GM12801 (cell line): Measurements from ENCODE around the gene NLRP4.

Source experiments
- TF ChIP-seq, protein P1 (sequence below): IDR thresholded peaks from one replicate; pipeline ENCODE4 v1.5.1; 2011; ENCODE audit warnings: control low read depth; ENCODE audit not compliant: insufficient read length; ENCODE audit errors: extremely low read depth

The NLRP4 gene, protein sequence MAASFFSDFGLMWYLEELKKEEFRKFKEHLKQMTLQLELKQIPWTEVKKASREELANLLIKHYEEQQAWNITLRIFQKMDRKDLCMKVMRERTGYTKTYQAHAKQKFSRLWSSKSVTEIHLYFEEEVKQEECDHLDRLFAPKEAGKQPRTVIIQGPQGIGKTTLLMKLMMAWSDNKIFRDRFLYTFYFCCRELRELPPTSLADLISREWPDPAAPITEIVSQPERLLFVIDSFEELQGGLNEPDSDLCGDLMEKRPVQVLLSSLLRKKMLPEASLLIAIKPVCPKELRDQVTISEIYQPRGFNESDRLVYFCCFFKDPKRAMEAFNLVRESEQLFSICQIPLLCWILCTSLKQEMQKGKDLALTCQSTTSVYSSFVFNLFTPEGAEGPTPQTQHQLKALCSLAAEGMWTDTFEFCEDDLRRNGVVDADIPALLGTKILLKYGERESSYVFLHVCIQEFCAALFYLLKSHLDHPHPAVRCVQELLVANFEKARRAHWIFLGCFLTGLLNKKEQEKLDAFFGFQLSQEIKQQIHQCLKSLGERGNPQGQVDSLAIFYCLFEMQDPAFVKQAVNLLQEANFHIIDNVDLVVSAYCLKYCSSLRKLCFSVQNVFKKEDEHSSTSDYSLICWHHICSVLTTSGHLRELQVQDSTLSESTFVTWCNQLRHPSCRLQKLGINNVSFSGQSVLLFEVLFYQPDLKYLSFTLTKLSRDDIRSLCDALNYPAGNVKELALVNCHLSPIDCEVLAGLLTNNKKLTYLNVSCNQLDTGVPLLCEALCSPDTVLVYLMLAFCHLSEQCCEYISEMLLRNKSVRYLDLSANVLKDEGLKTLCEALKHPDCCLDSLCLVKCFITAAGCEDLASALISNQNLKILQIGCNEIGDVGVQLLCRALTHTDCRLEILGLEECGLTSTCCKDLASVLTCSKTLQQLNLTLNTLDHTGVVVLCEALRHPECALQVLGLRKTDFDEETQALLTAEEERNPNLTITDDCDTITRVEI

DNA sequence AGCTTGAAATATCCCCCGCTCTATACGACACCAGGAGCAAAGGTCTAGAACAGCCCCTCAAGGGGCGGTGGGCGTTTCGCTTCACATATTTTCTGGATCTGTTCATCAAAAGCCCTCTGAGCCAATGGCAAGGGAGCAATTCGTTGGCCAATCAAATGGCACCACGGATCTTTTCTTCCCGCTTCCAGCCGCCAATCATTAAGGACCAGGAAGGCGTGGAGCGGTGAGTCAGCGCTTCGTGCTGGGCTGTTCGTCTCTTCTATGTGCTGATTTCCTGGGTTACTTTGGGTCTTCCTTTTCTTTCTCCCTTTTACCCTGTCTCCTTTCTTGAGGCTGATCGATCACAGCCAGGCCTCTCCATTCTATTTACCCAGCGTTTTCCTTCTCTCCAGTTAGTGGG is at the start of gene NLRP4:
Gene NLRP4, plus strand, starts transcription at position 201 of the 400 bp plus-strand sequence. CDS start 15,541 bp downstream, outside the sequence.
- TF ChIP-seq, protein P1, sequence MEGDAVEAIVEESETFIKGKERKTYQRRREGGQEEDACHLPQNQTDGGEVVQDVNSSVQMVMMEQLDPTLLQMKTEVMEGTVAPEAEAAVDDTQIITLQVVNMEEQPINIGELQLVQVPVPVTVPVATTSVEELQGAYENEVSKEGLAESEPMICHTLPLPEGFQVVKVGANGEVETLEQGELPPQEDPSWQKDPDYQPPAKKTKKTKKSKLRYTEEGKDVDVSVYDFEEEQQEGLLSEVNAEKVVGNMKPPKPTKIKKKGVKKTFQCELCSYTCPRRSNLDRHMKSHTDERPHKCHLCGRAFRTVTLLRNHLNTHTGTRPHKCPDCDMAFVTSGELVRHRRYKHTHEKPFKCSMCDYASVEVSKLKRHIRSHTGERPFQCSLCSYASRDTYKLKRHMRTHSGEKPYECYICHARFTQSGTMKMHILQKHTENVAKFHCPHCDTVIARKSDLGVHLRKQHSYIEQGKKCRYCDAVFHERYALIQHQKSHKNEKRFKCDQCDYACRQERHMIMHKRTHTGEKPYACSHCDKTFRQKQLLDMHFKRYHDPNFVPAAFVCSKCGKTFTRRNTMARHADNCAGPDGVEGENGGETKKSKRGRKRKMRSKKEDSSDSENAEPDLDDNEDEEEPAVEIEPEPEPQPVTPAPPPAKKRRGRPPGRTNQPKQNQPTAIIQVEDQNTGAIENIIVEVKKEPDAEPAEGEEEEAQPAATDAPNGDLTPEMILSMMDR: no peak

DNA sequence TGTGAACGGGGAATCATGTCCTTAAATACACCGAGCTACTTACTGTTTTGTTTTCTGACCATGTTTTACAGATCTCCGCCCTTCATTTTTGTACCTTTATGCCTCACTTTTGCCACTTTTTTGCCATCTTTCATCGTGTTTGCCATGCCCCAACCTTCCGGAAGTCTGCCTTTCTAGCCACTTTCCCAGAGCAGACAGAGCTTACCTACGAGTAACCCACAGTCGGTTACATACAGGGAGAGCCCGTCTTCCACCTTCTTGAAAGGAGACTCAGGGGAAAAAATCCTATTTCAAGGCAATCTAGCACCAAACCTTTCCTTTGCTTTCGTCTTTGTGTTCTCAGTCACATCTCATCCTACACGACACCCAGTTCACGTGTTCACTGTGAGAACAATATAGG is 41.3 kb upstream of the NLRP4 start:
- TF ChIP-seq, protein P1: no peak

DNA sequence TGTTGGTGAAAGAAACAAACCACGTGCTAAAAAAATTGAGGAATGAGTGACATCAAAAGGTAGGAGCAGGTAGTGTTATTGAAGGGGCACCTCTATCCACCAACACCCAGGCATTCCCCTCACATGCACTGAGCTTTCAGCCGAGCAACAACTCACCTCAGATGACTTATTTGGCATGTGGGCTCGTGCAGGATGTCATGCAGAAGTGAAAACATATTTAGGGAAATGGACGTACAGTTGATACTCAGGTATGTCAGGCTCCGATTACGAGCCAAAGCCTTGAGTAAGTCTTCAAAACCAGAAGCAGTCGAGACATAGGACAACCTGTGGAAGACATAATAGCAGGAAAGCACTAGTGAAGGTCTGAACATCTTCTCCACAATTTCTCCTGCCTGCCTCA is 34.9 kb upstream of the NLRP4 start:
- TF ChIP-seq, protein P1: no peak

DNA sequence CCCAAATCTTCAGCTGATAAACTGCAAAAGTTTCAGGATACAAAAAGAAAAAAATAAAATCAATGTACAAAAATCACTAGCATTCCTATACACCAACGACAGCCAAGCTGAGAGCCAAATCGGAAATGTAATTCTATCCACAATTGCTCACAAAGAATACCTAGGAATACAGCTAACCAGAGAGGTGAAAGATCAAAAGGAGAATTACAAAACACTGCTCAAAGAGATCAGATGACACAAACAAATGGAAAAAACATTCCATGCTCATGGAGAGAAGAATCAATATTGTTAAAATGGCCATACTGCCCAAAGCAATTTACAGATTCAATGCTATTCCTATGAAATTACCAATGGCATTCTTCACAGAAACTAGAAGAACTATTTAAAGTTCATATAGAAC is 34.1 kb upstream of the NLRP4 start:
- TF ChIP-seq, protein P1: no peak

DNA sequence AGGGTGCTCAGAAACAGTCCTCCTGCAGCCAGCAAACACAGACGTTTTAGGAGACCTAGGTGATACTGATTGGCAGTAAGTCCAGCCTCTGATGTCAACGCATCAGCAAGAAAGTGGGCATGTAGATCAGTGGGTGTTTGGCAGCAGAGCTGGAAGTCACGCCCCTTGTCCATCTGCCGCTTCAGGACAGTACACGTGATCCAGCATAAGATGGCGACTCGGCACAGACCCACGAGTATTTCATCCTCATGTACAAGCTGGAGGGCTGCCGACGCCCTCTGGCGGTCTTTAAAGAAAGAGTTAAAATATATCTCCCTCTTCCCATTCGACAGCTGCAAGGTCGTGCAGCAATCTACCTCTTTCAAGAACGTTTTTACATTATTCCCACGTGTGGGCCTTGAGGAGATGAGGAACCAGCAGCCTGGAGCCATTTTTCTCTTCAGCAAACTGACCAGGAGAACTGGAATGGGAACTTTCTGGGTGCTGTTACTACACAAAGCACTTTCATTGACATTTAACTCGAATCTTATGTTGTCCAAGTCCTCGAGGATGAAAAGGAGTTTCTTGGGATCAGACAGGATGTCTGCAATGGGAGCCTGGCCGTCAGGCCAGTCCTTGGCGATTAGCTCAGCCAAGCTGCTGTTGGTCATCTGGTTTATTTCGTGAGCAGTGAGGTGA is 26.8 kb upstream of the NLRP4 start:
- TF ChIP-seq, protein P1: no peak

DNA sequence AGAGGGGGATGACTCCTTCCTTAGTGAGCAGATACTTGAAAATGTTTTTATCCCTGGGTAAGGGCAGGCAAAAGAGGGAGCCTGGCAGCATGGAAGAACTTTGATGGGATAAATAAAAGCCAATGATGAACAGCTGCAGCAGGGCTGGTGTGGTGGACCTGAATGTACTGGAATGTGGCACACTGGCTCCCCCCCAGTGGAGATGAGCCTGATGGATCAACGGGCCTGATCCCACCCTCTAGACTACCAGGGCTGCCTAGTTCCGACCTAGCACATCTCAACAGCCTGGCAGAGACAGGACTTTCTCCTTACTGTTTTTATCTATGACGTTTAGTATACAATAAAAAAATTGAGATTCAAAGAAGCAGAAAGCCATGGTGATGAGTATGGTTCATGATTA is 25.0 kb upstream of the NLRP4 start:
- TF ChIP-seq, protein P1: no peak

DNA sequence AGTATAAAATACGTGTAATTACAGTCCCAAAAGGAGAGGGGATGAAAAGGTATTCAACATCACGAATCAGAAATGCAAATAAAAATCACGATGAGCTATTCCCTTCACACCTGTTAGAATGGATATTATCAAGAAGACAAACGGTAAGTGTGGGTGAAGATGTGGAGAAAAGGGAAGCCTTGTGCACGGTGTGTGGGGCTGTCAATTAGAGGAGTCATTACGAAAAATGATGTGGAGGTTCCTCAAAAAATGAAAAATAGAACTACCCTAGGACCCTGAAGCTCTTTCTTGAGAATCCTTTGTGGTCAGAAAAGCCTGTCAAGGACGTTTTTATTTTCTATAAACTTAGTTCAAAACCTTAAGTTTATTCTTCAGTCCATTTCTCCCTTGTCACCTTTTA is 23.9 kb upstream of the NLRP4 start:
- TF ChIP-seq, protein P1: no peak
